ENCODE data around the gene ASTN2. TPM values are rescaled to one million over a fixed set of nuclear protein-coding genes. Genes with fewer than 3 reads are reported as not detected.

ASTN2 gene
- total RNA-seq, 1 experiment from 2014 or later, result 4.8 TPM

DNA sequence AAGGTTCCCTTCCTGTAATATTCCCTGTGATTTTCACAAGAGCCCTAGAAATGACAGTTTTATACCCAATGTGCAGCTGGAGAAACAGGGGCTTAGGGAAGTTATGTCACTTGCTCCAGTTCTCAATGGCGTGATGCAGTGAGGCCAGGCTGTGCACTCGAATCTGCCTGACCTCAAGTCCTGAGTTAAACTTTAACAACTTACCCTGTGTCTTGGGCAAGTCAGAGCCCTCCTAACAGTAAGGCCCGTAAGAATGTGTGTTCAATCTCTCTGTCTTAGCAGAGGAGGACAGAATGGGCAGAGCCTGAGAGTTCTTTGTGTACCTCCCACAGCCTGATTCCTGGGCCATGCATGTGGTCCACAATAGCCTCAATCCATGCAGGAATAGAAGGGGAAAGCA lies 546.7 kb downstream of the ASTN2 start:
- ATAC-seq (no peak), DNase-seq (ENCODE audit: low read depth, low spot score) (no peak)
- ChIA-PET RAD21 (ENCODE audit: low non-redundant PET in 1 of 2, low total read pairs in 2 of 2, uncharacterized antibody in 2 of 2, unreplicated experiment in 2 of 2) (no interaction called here), POLR2A (no interaction called here), CTCF (no interaction called here)
- Histone ChIP-seq H3K4me2 (ENCODE audit: low read length) (no peak overlapping the region), H2AFZ (ENCODE audit: low read depth, low read length, poor library complexity, severe bottlenecking) (no peak overlapping the region), H3K9me3 (ENCODE audit: control insufficient read depth in 1 of 2, insufficient read depth in 1 of 2, low read depth in 1 of 2, low read length in 2 of 2) (no peaks in the 10 kb centered on the region), H3K4me1 (ENCODE audit: control insufficient read depth in 1 of 2, insufficient read depth in 2 of 2, low read length in 2 of 2) (peaks cover 0 to 15% of the 10 kb centered on the region in 2 experiments; a peak in 3 of 4 replicates), H3K79me2 (ENCODE audit: insufficient read depth, low read length) (no peaks in the 10 kb centered on the region), H3K9ac (ENCODE audit: low read length) (no peak overlapping the region), H3K36me3 (ENCODE audit: control insufficient read depth in 1 of 2, insufficient read depth in 2 of 2, low read length in 2 of 2) (no peaks in the 10 kb centered on the region), H4K20me1 (ENCODE audit: insufficient read depth) (no peaks in the 10 kb centered on the region), H3K9me2 (ENCODE audit: insufficient read depth) (no peaks in the 10 kb centered on the region), H3K27ac (ENCODE audit: low read depth, low read length) (no peak overlapping the region), H3K4me3 (replicated peaks in 1 of 2; ENCODE audit: low read depth in 1 of 2, low read length in 2 of 2) (no peak overlapping the region), H3K27me3 (ENCODE audit: insufficient read depth, low read length) (peaks cover 4% of the 10 kb centered on the region)
- no peak for TF ChIP-seq FOSL1 (IDR thresholded peaks at IDR 0.05; ENCODE audit: low read depth)
- TF ChIP-seq, protein P1, sequence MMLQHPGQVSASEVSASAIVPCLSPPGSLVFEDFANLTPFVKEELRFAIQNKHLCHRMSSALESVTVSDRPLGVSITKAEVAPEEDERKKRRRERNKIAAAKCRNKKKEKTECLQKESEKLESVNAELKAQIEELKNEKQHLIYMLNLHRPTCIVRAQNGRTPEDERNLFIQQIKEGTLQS (IDR thresholded peaks at IDR 0.05), result no peak
- no peak for TF ChIP-seq SIN3A (IDR thresholded peaks at IDR 0.05; ENCODE audit: low read depth)
- no peak for TF ChIP-seq POLR2AphosphoS5 (IDR thresholded peaks at IDR 0.05; ENCODE audit: low read depth, low read length)
- no peak for TF ChIP-seq POLR2A (IDR thresholded peaks at IDR 0.05; ENCODE audit: borderline replicate concordance, extremely low read depth, insufficient read depth, insufficient read length)
- TF ChIP-seq JUND (IDR thresholded peaks at IDR 0.05), result no peak
- TF ChIP-seq SP1 (IDR thresholded peaks at IDR 0.05; ENCODE audit: low read depth), result no peak
- TF ChIP-seq TCF7L2 (IDR thresholded peaks at IDR 0.05; ENCODE audit: borderline replicate concordance, extremely low read depth, insufficient read depth, insufficient read length), result no peak
- TF ChIP-seq EZH2phosphoT487 (IDR thresholded peaks at IDR 0.05; ENCODE audit: borderline replicate concordance), result no peak
- TF ChIP-seq REST (IDR thresholded peaks at IDR 0.05; ENCODE audit: low read depth), result no peak
- no peak for TF ChIP-seq ELF1 (IDR thresholded peaks at IDR 0.05; ENCODE audit: borderline replicate concordance, low read depth)
- TF ChIP-seq, protein P2, sequence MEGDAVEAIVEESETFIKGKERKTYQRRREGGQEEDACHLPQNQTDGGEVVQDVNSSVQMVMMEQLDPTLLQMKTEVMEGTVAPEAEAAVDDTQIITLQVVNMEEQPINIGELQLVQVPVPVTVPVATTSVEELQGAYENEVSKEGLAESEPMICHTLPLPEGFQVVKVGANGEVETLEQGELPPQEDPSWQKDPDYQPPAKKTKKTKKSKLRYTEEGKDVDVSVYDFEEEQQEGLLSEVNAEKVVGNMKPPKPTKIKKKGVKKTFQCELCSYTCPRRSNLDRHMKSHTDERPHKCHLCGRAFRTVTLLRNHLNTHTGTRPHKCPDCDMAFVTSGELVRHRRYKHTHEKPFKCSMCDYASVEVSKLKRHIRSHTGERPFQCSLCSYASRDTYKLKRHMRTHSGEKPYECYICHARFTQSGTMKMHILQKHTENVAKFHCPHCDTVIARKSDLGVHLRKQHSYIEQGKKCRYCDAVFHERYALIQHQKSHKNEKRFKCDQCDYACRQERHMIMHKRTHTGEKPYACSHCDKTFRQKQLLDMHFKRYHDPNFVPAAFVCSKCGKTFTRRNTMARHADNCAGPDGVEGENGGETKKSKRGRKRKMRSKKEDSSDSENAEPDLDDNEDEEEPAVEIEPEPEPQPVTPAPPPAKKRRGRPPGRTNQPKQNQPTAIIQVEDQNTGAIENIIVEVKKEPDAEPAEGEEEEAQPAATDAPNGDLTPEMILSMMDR (IDR thresholded peaks at IDR 0.05 in 2 of 3, conservative IDR thresholded peaks at IDR 0.05 in 1 of 3; ENCODE audit: borderline replicate concordance in 1 of 3, insufficient read depth in 1 of 3, low read depth in 2 of 3, low read length in 2 of 3), result no peak
- TF ChIP-seq, protein P3, sequence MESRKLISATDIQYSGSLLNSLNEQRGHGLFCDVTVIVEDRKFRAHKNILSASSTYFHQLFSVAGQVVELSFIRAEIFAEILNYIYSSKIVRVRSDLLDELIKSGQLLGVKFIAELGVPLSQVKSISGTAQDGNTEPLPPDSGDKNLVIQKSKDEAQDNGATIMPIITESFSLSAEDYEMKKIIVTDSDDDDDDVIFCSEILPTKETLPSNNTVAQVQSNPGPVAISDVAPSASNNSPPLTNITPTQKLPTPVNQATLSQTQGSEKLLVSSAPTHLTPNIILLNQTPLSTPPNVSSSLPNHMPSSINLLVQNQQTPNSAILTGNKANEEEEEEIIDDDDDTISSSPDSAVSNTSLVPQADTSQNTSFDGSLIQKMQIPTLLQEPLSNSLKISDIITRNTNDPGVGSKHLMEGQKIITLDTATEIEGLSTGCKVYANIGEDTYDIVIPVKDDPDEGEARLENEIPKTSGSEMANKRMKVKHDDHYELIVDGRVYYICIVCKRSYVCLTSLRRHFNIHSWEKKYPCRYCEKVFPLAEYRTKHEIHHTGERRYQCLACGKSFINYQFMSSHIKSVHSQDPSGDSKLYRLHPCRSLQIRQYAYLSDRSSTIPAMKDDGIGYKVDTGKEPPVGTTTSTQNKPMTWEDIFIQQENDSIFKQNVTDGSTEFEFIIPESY (IDR thresholded peaks at IDR 0.05; ENCODE audit: extremely low read depth, insufficient replicate concordance, low read length), result no peak
- no peak for TF ChIP-seq ZNF274 (IDR thresholded peaks at IDR 0.05; ENCODE audit: low read depth, low read length)
- TF ChIP-seq RAD21 (IDR thresholded peaks at IDR 0.05; ENCODE audit: low read depth), result no peak
- no peak for TF ChIP-seq YY1 (IDR thresholded peaks at IDR 0.05; ENCODE audit: extremely low read depth, insufficient replicate concordance, low read depth, low read length)
- TF ChIP-seq CEBPB (IDR thresholded peaks at IDR 0.05; ENCODE audit: low read depth), result no peak
- TF ChIP-seq EZH2 (IDR thresholded peaks at IDR 0.05), result no peak
- TF ChIP-seq CBX3 (IDR thresholded peaks at IDR 0.05; ENCODE audit: low read depth), result no peak
- no TSS peak for BruUV-seq (replicated peaks)
- intact Hi-C loops (cut with micrococcal nuclease), result no loop called here
